ENCODE data around the gene WDR46. TPM values are rescaled to one million over a fixed set of nuclear protein-coding genes. Genes with fewer than 3 reads are reported as not detected.

WDR46 gene, protein sequence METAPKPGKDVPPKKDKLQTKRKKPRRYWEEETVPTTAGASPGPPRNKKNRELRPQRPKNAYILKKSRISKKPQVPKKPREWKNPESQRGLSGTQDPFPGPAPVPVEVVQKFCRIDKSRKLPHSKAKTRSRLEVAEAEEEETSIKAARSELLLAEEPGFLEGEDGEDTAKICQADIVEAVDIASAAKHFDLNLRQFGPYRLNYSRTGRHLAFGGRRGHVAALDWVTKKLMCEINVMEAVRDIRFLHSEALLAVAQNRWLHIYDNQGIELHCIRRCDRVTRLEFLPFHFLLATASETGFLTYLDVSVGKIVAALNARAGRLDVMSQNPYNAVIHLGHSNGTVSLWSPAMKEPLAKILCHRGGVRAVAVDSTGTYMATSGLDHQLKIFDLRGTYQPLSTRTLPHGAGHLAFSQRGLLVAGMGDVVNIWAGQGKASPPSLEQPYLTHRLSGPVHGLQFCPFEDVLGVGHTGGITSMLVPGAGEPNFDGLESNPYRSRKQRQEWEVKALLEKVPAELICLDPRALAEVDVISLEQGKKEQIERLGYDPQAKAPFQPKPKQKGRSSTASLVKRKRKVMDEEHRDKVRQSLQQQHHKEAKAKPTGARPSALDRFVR
- total RNA-seq, result 48.6 TPM
- 68.6 TPM for polyA plus RNA-seq
- long read RNA-seq, donor 1, result 0 reads
- long read RNA-seq, donor 2, result 0 reads
- long read RNA-seq, donor 3, transcript WDR46-231 (15 exons, 2,358 nt), result major isoform, 10 of 132 reads
- long read RNA-seq, donor 3, partial matches to known transcripts, result 113 of 132 reads
- long read RNA-seq, donor 3, other reads (novel, unspliced or antisense), result 9 of 132 reads
- long read RNA-seq, donor 4, partial matches to known transcripts, result 39 of 50 reads
- long read RNA-seq, donor 4, other reads (novel, unspliced or antisense), result 7 of 50 reads
- long read RNA-seq, donor 5, transcript WDR46-231 (15 exons, 2,358 nt), result major isoform, 15 of 135 reads
- long read RNA-seq, donor 5, partial matches to known transcripts, result 104 of 135 reads
- long read RNA-seq, donor 5, other reads (novel, unspliced or antisense), result 16 of 135 reads
- long read RNA-seq, donor 6, partial matches to known transcripts, result 0 of 2 reads
- long read RNA-seq, donor 6, other reads (novel, unspliced or antisense), result 0 of 2 reads
- long read RNA-seq, donor 7, partial matches to known transcripts, result 0 of 3 reads
- long read RNA-seq, donor 7, other reads (novel, unspliced or antisense), result 0 of 3 reads
- long read RNA-seq, donor 8, transcript WDR46-231 (15 exons, 2,358 nt), result major isoform, 7 of 7 reads
- long read RNA-seq, donor 8, partial matches to known transcripts, result 0 of 7 reads
- long read RNA-seq, donor 8, other reads (novel, unspliced or antisense), result 0 of 7 reads
- long read RNA-seq, donor 9, partial matches to known transcripts, result 0 of 4 reads
- long read RNA-seq, donor 9, other reads (novel, unspliced or antisense), result 0 of 4 reads
- long read RNA-seq, donor 10, partial matches to known transcripts, result 0 of 1 reads
- long read RNA-seq, donor 10, other reads (novel, unspliced or antisense), result 0 of 1 reads

DNA sequence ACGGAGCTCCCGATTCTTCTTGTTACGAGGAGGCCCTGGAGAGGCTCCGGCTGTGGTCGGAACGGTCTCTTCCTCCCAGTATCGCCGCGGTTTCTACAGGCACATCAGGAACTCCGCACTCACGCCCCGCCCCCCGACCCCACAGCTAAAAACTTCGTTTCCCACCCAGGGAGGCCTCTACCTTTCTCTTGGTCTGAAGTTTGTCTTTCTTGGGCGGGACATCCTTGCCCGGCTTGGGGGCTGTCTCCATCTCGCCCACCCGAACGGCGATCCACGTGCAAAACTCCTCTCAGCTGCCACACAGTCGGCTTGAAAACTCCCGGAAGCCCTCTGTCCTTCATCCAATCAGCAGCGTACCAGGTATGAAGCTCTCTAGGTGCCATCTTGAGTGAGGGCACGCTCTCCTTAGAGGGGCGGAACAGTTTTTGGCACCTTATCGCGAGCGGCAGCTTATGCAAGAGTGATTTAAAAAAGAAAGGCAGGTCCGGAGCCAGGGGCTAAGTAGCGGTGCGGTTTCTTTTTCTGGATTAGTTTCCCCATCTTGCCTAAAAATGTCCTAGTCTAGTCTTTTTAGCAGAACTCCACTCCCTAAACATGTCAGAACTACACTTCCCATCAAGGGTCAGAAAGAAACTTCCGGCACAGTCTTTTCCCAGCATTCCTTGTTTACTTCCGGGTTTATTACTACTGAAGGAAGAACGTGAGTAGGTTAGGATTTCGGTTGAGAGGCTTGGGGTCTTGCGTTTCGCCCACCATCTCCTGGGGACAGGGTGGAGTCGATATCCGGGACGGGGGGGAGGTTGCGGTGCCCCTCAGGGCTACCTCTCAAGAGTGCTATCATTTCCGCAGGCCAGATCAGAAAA is at the start of gene WDR46, which contains the start of gene PFDN6:
TSS of gene WDR46 (minus strand) at position 319 of the 863 bp plus-strand sequence. CDS start at position 250, 69 bp downstream.
TSS of gene PFDN6 (plus strand) at position 681 of the 863 bp plus-strand sequence. CDS start 256 bp downstream, outside the sequence.
- no peaks in the 10 kb centered on the region for H3K27me3 ChIP-seq (ENCODE audit: control insufficient read depth in 2 of 2, insufficient read depth in 1 of 2, low read length in 1 of 2)
- peaks cover 32 to 59% of the 10 kb centered on the region in 2 donors for H3K36me3 ChIP-seq (ENCODE audit: control insufficient read depth in 2 of 2, insufficient read depth in 2 of 2, low read length in 1 of 2)
- H3K27ac ChIP-seq (ENCODE audit: low read depth in 1 of 2, low read length in 1 of 2), result peak within 1 kb of the TSS; percentile 46 to 66
- WGBS, result under 1% methylated on average over 43 of the region's 43 CpGs
- H3K9me3 ChIP-seq (ENCODE audit: control insufficient read depth in 2 of 2, insufficient read depth in 1 of 2, low read length in 1 of 2), result peaks cover 0 to 3% of the 10 kb centered on the region in 2 donors
- peak; percentile 81 to 98 (median 89) for DNase-seq (ENCODE audit: low read depth in 6 of 9, low spot score in 9 of 9)
- peaks cover 7 to 20% of the 10 kb centered on the region in 2 donors for H3K4me1 ChIP-seq (ENCODE audit: control insufficient read depth in 2 of 2, insufficient read depth in 2 of 2, low read length in 2 of 2)
- H3K4me3 ChIP-seq (ENCODE audit: low read length in 2 of 2), result peak within 1 kb of the TSS; percentile 59 to 88

GRCh38 chr6:33336495-33336894 is 47.5 kb upstream of the WDR46 start:
- H3K4me1 ChIP-seq (ENCODE audit: control insufficient read depth in 2 of 2, insufficient read depth in 2 of 2, low read length in 2 of 2), result no peaks in the 10 kb centered on the region
- no peaks in the 10 kb centered on the region for H3K36me3 ChIP-seq (ENCODE audit: control insufficient read depth in 2 of 2, insufficient read depth in 2 of 2, low read length in 1 of 2)
- H3K4me3 ChIP-seq (ENCODE audit: low read length in 2 of 2), result no peak overlapping the region
- 96% methylated on average over 3 of the region's 3 CpGs for WGBS
- H3K27ac ChIP-seq (ENCODE audit: low read depth in 1 of 2, low read length in 1 of 2), result no peak overlapping the region
- H3K9me3 ChIP-seq (ENCODE audit: control insufficient read depth in 2 of 2, insufficient read depth in 1 of 2, low read length in 1 of 2), result no peaks in the 10 kb centered on the region
- DNase-seq (ENCODE audit: low read depth in 6 of 9, low spot score in 9 of 9), result no peak
- H3K27me3 ChIP-seq (ENCODE audit: control insufficient read depth in 2 of 2, insufficient read depth in 1 of 2, low read length in 1 of 2), result no peaks in the 10 kb centered on the region

GRCh38 chr6:33335916-33336315 is 46.9 kb upstream of the WDR46 start:
- no peak overlapping the region for H3K4me3 ChIP-seq (ENCODE audit: low read length in 2 of 2)
- DNase-seq (ENCODE audit: low read depth in 6 of 9, low spot score in 9 of 9), result no peak
- H3K9me3 ChIP-seq (ENCODE audit: control insufficient read depth in 2 of 2, insufficient read depth in 1 of 2, low read length in 1 of 2), result no peaks in the 10 kb centered on the region
- no peaks in the 10 kb centered on the region for H3K27me3 ChIP-seq (ENCODE audit: control insufficient read depth in 2 of 2, insufficient read depth in 1 of 2, low read length in 1 of 2)
- H3K27ac ChIP-seq (ENCODE audit: low read depth in 1 of 2, low read length in 1 of 2), result no peak overlapping the region
- 96% methylated on average over 4 of the region's 4 CpGs for WGBS
- no peaks in the 10 kb centered on the region for H3K36me3 ChIP-seq (ENCODE audit: control insufficient read depth in 2 of 2, insufficient read depth in 2 of 2, low read length in 1 of 2)
- H3K4me1 ChIP-seq (ENCODE audit: control insufficient read depth in 2 of 2, insufficient read depth in 2 of 2, low read length in 2 of 2), result no peaks in the 10 kb centered on the region

DNA sequence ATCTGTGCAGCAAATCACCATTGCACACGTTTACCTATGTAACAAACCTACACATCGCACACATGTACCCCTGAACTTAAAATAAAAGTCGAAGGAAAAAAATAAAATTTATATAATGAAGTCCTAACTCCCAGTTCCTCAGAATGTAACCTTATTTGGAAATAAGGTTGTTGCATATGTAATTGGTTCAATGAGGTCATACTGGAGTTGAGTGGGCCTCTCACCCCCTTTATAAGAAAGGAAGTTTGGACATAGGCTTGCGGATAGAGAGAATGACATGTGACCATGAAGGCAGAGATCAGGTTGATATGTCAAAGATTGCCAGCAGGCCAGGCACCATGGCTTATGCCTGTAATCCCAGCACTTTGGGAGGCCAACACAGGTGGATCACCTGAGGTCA is 44.6 kb upstream of the WDR46 start:
- WGBS, result 96% methylated on average over 4 of the region's 4 CpGs
- H3K9me3 ChIP-seq (ENCODE audit: control insufficient read depth in 2 of 2, insufficient read depth in 1 of 2, low read length in 1 of 2), result no peaks in the 10 kb centered on the region
- no peak for DNase-seq (ENCODE audit: low read depth in 6 of 9, low spot score in 9 of 9)

GRCh38 chr6:33330736-33331135 is 41.7 kb upstream of the WDR46 start:
- H3K27me3 ChIP-seq (ENCODE audit: control insufficient read depth in 2 of 2, insufficient read depth in 1 of 2, low read length in 1 of 2), result no peaks in the 10 kb centered on the region
- DNase-seq (ENCODE audit: low read depth in 6 of 9, low spot score in 9 of 9), result no peak
- H3K36me3 ChIP-seq (ENCODE audit: control insufficient read depth in 2 of 2, insufficient read depth in 2 of 2, low read length in 1 of 2), result no peaks in the 10 kb centered on the region
- WGBS, result 52% methylated on average over 10 of the region's 10 CpGs
- H3K27ac ChIP-seq (ENCODE audit: low read depth in 1 of 2, low read length in 1 of 2), result no peak overlapping the region
- H3K4me1 ChIP-seq (ENCODE audit: control insufficient read depth in 2 of 2, insufficient read depth in 2 of 2, low read length in 2 of 2), result no peaks in the 10 kb centered on the region
- no peak overlapping the region for H3K4me3 ChIP-seq (ENCODE audit: low read length in 2 of 2)
- no peaks in the 10 kb centered on the region for H3K9me3 ChIP-seq (ENCODE audit: control insufficient read depth in 2 of 2, insufficient read depth in 1 of 2, low read length in 1 of 2)

More for the DNA sequence above, 44.6 kb upstream of the WDR46 start:
- no peak overlapping the region for H3K27ac ChIP-seq (ENCODE audit: low read depth in 1 of 2, low read length in 1 of 2)
- H3K4me1 ChIP-seq (ENCODE audit: control insufficient read depth in 2 of 2, insufficient read depth in 2 of 2, low read length in 2 of 2), result no peaks in the 10 kb centered on the region
- no peaks in the 10 kb centered on the region for H3K36me3 ChIP-seq (ENCODE audit: control insufficient read depth in 2 of 2, insufficient read depth in 2 of 2, low read length in 1 of 2)
- H3K27me3 ChIP-seq (ENCODE audit: control insufficient read depth in 2 of 2, insufficient read depth in 1 of 2, low read length in 1 of 2), result no peaks in the 10 kb centered on the region
- no peak overlapping the region for H3K4me3 ChIP-seq (ENCODE audit: low read length in 2 of 2)

GRCh38 chr6:33329058-33329457 is 40.0 kb upstream of the WDR46 start:
- Histone ChIP-seq H3K36me3 (ENCODE audit: control insufficient read depth in 2 of 2, insufficient read depth in 2 of 2, low read length in 1 of 2) (no peaks in the 10 kb centered on the region), H3K27ac (ENCODE audit: low read depth in 1 of 2, low read length in 1 of 2) (no peak overlapping the region), H3K9me3 (ENCODE audit: control insufficient read depth in 2 of 2, insufficient read depth in 1 of 2, low read length in 1 of 2) (no peaks in the 10 kb centered on the region), H3K4me3 (ENCODE audit: low read length in 2 of 2) (no peak overlapping the region), H3K4me1 (ENCODE audit: control insufficient read depth in 2 of 2, insufficient read depth in 2 of 2, low read length in 2 of 2) (peaks cover 0 to under 1% of the 10 kb centered on the region in 2 donors), H3K27me3 (ENCODE audit: control insufficient read depth in 2 of 2, insufficient read depth in 1 of 2, low read length in 1 of 2) (no peaks in the 10 kb centered on the region)
- no peak for DNase-seq (ENCODE audit: low read depth in 6 of 9, low spot score in 9 of 9)
- 89% methylated on average over 5 of the region's 5 CpGs for WGBS

DNA sequence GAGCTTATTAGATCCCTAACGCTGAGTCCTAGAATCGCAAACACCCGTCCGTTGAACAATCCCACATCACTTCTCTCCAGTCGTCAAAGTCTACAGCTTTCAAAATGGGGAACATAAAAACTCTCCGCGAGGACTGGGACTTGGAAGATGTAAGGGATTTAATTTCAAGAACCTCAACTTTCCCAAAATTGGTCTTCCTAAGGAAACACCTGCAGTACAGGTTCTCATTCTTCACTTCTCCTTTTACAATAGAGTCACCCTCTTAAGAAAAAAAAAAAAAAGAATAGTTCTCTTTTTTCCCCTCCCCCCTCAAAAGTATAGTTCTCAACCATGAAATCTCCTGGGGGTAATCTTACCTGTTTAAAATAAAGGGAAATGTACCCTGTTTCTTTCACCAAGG is 35.1 kb upstream of the WDR46 start:
- peak overlapping the region; percentile 94 to 97 for H3K27ac ChIP-seq (ENCODE audit: low read depth in 1 of 2, low read length in 1 of 2)
- peaks cover 13 to 38% of the 10 kb centered on the region in 2 donors for H3K4me1 ChIP-seq (ENCODE audit: control insufficient read depth in 2 of 2, insufficient read depth in 2 of 2, low read length in 2 of 2)
- DNase-seq (ENCODE audit: low read depth in 6 of 9, low spot score in 9 of 9), result peak in 1 of 9 donors; percentile 51
- H3K36me3 ChIP-seq (ENCODE audit: control insufficient read depth in 2 of 2, insufficient read depth in 2 of 2, low read length in 1 of 2), result peaks cover 22 to 25% of the 10 kb centered on the region in 2 donors
- H3K9me3 ChIP-seq (ENCODE audit: control insufficient read depth in 2 of 2, insufficient read depth in 1 of 2, low read length in 1 of 2), result no peaks in the 10 kb centered on the region
- H3K4me3 ChIP-seq (ENCODE audit: low read length in 2 of 2), result peak overlapping the region; percentile 68 to 85
- 3% methylated on average over 7 of the region's 7 CpGs for WGBS
- no peaks in the 10 kb centered on the region for H3K27me3 ChIP-seq (ENCODE audit: control insufficient read depth in 2 of 2, insufficient read depth in 1 of 2, low read length in 1 of 2)

DNA sequence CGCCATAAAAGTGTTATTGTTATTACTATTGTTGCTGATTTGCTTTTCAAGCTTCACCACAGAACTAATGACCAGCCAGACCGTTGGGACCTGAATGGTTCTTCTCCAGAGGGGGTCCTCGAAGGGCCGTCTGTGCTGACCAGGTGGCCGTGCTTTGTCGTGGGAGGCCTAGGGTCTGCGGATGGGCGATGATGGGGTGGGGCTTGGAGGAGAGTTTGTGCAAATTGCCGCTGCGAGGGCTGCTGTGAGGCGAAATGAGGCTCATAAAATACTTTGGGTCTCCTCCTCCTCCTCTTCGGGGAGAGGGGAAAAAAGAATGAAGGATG is 34.5 kb upstream of the WDR46 start:
- peak overlapping the region; percentile 94 to 97 for H3K27ac ChIP-seq (ENCODE audit: low read depth in 1 of 2, low read length in 1 of 2)
- peaks cover 14 to 44% of the 10 kb centered on the region in 2 donors for H3K4me1 ChIP-seq (ENCODE audit: control insufficient read depth in 2 of 2, insufficient read depth in 2 of 2, low read length in 2 of 2)
- DNase-seq (ENCODE audit: low read depth in 6 of 9, low spot score in 9 of 9), result no peak

More for the DNA sequence above, 34.5 kb upstream of the WDR46 start:
- Histone ChIP-seq H3K36me3 (ENCODE audit: control insufficient read depth in 2 of 2, insufficient read depth in 2 of 2, low read length in 1 of 2) (peaks cover 27 to 30% of the 10 kb centered on the region in 2 donors), H3K4me3 (ENCODE audit: low read length in 2 of 2) (peak overlapping the region; percentile 68 to 85), H3K9me3 (ENCODE audit: control insufficient read depth in 2 of 2, insufficient read depth in 1 of 2, low read length in 1 of 2) (no peaks in the 10 kb centered on the region), H3K27me3 (ENCODE audit: control insufficient read depth in 2 of 2, insufficient read depth in 1 of 2, low read length in 1 of 2) (no peaks in the 10 kb centered on the region)
- 1% methylated on average over 12 of the region's 12 CpGs for WGBS

Data from thymus (tissue), 14 donors.